GM23248 (cell line): ENCODE measurements around the gene PIP4P1. TPM values are rescaled to one million over a fixed set of nuclear protein-coding genes. Genes with fewer than 3 reads are reported as not detected.

Experiments
- DNase-seq: peaks from one replicate; pipeline ENCODE4 v3.0.0-alpha.2; 2015
- H2AFZ ChIP-seq: fragments of 200-600 bp; sonication (generic); 2 replicates; pipeline ENCODE4 v1.6.1; 2016; ENCODE audit warnings: antibody characterized with exemption
- H3F3A ChIP-seq: fragments of 200-600 bp; sonication (generic); 2 replicates; pipeline ENCODE4 v1.6.1; 2016; ENCODE audit warnings: mild to moderate bottlenecking, antibody characterized with exemption, mixed run types; ENCODE audit not compliant: insufficient read depth
- H3K27ac ChIP-seq: fragments of 200-600 bp; sonication (generic); 2 replicates; pipeline ENCODE4 v1.5.1; 2016; ENCODE audit warnings: mild to moderate bottlenecking
- H3K27me3 ChIP-seq: fragments of 200-600 bp; sonication (generic); replicated peaks from 2 replicates; pipeline ENCODE4 v1.6.1; 2016; ENCODE audit warnings: mild to moderate bottlenecking; ENCODE audit not compliant: insufficient read depth
- H3K36me3 ChIP-seq: fragments of 200-600 bp; sonication (generic); 2 replicates; pipeline ENCODE4 v1.6.1; 2016; ENCODE audit warnings: low read depth, mild to moderate bottlenecking
- H3K4me1 ChIP-seq: fragments of 200-600 bp; sonication (generic); 2 replicates; pipeline ENCODE4 v1.6.1; 2016; ENCODE audit warnings: mild to moderate bottlenecking; ENCODE audit not compliant: insufficient read depth
- H3K4me2 ChIP-seq: fragments of 200-600 bp; sonication (generic); one replicate; pipeline ENCODE4 v1.6.1; 2016; ENCODE audit warnings: mild to moderate bottlenecking; ENCODE audit not compliant: unreplicated experiment
- H3K4me3 ChIP-seq: fragments of 200-600 bp; sonication (generic); 2 replicates; pipeline ENCODE4 v1.5.1; 2016; ENCODE audit warnings: mild to moderate bottlenecking
- H3K79me2 ChIP-seq: fragments of 200-600 bp; sonication (generic); 2 replicates; pipeline ENCODE4 v1.6.1; 2016; ENCODE audit warnings: mild to moderate bottlenecking; ENCODE audit not compliant: insufficient read depth
- H3K9ac ChIP-seq: fragments of 200-600 bp; sonication (generic); 2 replicates; pipeline ENCODE4 v1.6.1; 2016; ENCODE audit warnings: mild to moderate bottlenecking
- H3K9me2 ChIP-seq: fragments of 200-600 bp; sonication (generic); 2 replicates; pipeline ENCODE4 v1.6.1; 2016; ENCODE audit warnings: mixed run types, mild to moderate bottlenecking, moderate library complexity; ENCODE audit not compliant: insufficient read depth
- H3K9me3 ChIP-seq: fragments of 200-600 bp; sonication (generic); one replicate; pipeline ENCODE4 v1.6.1; 2017; ENCODE audit warnings: low read depth
- H4K20me1 ChIP-seq: fragments of 200-600 bp; sonication (generic); 2 replicates; pipeline ENCODE4 v1.6.0; 2016; ENCODE audit not compliant: insufficient read depth
- EZH2 ChIP-seq: fragments of 200-600 bp; sonication (generic); IDR thresholded peaks from 2 replicates; pipeline ENCODE4 v1.6.1; 2018; ENCODE audit warnings: antibody characterized with exemption, mild to moderate bottlenecking; ENCODE audit not compliant: insufficient read depth, poor library complexity, severe bottlenecking
- EZH2phosphoT487 ChIP-seq: fragments of 200-600 bp; sonication (generic); IDR thresholded peaks from 2 replicates; pipeline ENCODE4 v1.6.1; 2018; ENCODE audit warnings: antibody characterized with exemption, moderate library complexity, mild to moderate bottlenecking, low read depth; ENCODE audit not compliant: insufficient read depth
- WGBS, 2 experiments: methylation state at CpG; one replicate each; pipeline ENCODE4 v1.1.6; 2015 to 2017; ENCODE audit warnings: low lambda C conversion rate in 2 of 2, low coverage in 1 of 2; ENCODE audit errors: missing lambda C conversion rate in 2 of 2; 5-methylcytosine and 5-hydroxymethylcytosine counted together
- in situ Hi-C: fragments of 300-500 bp; cut with MboI; formaldehyde crosslinking; loops from 2 replicates; pipeline ENCODE4 v1.15.0; 2020
- polyA plus RNA-seq: library from polyadenylated mRNA; unstranded; fragments of >200 nt; fragmentation: Nextera tagmentation; extraction: Ambion mirVana; gene quantifications from 2 replicates; pipeline ENCODE4 v1.2.1, GENCODE V29; 2016
- total RNA-seq: library from RNA; depleted of rRNA; stranded (reverse); fragments of >200 nt; shearing (Covaris generic); gene quantifications from 2 replicates; pipeline ENCODE4 v1.2.3, GENCODE V29; 2014

Gene PIP4P1
- total and polyA plus RNA-seq, 2 experiments from 2014 or later = 18.6 to 21.6 TPM

DNA sequence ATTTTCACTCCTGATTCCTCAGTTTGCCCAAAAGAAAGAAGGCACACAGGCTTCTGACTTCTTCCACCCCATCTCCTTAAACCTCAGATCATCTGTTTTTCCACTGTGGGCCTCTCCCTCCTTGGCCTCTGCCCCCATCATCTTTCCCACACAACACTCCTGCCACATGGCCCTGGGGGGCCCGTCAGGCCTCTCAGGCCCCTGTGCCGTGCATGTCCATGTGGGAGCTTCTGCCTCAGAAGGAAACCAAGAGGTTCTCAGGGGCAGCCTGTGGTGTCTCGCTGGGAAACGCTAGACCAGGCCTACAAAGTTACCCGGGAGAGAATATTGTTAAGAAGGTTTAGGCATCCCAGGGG is 33.2 kb downstream of the PIP4P1 start:
- 73 to 79% methylated on average over 5 of the region's 5 CpGs for WGBS, 2 experiments
- Histone ChIP-seq H3K27me3 (no peaks in the 10 kb centered on the region), H3K9ac (no peak overlapping the region), H3K9me3 (no peaks in the 10 kb centered on the region), H2AFZ (peak overlapping the region; percentile 78; the same call in 1 of the 2 replicates), H3K36me3 (no peaks in the 10 kb centered on the region), H3F3A (no peaks in the 10 kb centered on the region), H3K4me2 (no peak overlapping the region), H3K4me1 (no peaks in the 10 kb centered on the region), H3K79me2 (no peaks in the 10 kb centered on the region), H3K9me2 (no peaks in the 10 kb centered on the region), H3K4me3 (no peak overlapping the region), H3K27ac (no peak overlapping the region), H4K20me1 (no peaks in the 10 kb centered on the region)
- no peak for DNase-seq
- in situ Hi-C loops = no loop called here
- TF ChIP-seq EZH2phosphoT487 (no peak), EZH2 (no peak)

DNA sequence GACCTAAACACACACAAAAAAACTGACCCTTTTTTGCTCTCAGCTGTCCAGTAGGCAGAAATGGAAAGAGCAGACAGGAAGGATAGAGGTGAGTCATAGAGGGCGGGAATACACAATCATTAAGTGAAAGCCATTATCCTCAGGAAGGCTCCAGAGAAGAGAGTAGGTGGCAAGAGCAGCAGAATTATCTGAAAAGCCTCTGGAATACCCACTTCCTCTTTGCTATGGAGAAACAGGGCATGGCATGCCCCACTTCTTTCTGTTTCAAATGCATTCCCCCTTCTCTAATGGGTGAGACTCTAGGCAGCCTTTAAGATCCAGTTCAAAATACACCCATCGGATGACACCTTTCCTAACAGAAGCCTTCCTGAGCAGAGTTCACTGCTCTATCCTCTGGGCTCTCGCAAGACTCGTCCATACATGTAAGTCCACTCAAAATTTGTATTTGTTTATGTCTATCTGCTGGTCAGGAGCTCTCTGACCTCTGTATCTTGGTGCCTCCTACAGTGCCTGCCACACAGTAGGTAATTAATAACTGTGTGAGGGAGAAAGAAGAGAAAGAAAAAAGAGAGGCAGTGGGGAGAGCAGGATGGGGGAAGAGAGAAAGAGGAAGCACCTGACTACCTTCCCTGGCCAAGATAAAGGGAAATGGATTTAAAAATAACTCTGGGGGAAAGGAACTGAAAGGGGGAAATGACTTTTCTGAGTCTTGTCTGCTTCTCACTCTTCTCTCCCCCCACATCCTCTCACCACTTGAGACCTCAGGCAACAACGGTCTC is 33.8 kb downstream of the PIP4P1 start:
- Histone ChIP-seq H3K4me2 (peak overlapping the region; percentile 33), H3K9me2 (no peaks in the 10 kb centered on the region), H3K27me3 (no peaks in the 10 kb centered on the region), H3K9ac (no peak overlapping the region), H3K27ac (no peak overlapping the region), H3F3A (no peaks in the 10 kb centered on the region), H3K4me3 (no peak overlapping the region), H4K20me1 (no peaks in the 10 kb centered on the region), H3K36me3 (no peaks in the 10 kb centered on the region), H3K9me3 (no peaks in the 10 kb centered on the region), H3K79me2 (no peaks in the 10 kb centered on the region), H3K4me1 (no peaks in the 10 kb centered on the region), H2AFZ (peak overlapping the region; percentile 78)
- peak; percentile 83 for DNase-seq
- TF ChIP-seq EZH2 = no peak
- WGBS, 2 experiments = 58 to 61% methylated on average over 5 of the region's 5 CpGs
- in situ Hi-C loops = no loop called here

DNA sequence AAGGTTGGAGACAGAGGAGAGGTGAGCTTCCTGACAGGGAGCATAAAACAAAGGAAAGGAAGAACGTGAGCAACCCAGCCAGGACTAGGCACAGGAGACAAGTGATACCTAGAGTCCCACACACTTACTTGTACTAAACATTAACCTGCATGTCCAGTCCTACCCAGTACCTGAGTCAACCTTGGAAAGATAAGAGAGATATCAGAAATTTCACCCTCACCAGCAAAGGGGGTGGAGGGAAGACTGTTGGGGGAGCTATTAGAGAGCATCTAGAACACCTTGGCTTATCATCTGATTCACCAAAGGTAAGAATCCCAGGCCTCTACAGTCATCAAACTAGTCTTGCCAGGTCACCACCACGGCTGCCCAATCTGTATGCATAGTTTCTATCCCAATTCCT is 36.4 kb downstream of the PIP4P1 start:
- in situ Hi-C loops = no loop called here
- Histone ChIP-seq H3K4me1 (no peaks in the 10 kb centered on the region), H3K9ac (no peak overlapping the region), H3K9me3 (no peaks in the 10 kb centered on the region), H3K4me3 (no peak overlapping the region), H3K9me2 (no peaks in the 10 kb centered on the region), H3F3A (no peaks in the 10 kb centered on the region), H3K36me3 (no peaks in the 10 kb centered on the region), H3K27ac (no peak overlapping the region), H3K4me2 (no peak overlapping the region), H3K27me3 (no peaks in the 10 kb centered on the region), H2AFZ (no peak overlapping the region), H4K20me1 (no peaks in the 10 kb centered on the region), H3K79me2 (no peaks in the 10 kb centered on the region)
- no peak for DNase-seq
- TF ChIP-seq EZH2 = no peak
- TF ChIP-seq EZH2phosphoT487 = no peak
- WGBS, 2 experiments = 41 to 51% methylated on average over 2 of the region's 2 CpGs

DNA sequence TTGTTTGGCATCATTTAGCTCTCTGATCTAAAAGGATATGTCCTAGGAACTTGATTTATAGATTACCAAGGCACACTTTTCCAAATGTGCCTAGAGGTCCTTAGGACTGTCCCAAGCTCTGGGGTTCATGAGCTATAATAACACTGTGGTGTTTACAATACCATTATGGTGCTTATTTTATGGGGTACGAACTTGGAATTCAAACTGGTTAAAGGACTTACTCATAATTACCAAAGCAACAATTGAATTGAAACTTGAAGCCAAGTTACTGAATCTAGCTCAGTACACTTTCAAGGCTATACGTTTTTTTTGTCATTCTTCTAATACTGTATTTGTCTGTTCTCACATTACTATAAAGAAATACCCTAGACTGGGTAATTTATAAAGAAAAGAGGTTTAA is 38.3 kb downstream of the PIP4P1 start:
- no peak overlapping the region for H2AFZ ChIP-seq
- in situ Hi-C loops = no loop called here
- no peaks in the 10 kb centered on the region for H3F3A ChIP-seq
- H3K4me3 ChIP-seq = no peak overlapping the region
- H3K4me2 ChIP-seq = no peak overlapping the region
- H3K79me2 ChIP-seq = no peaks in the 10 kb centered on the region
- H3K9ac ChIP-seq = no peak overlapping the region
- H3K9me2 ChIP-seq = no peaks in the 10 kb centered on the region
- no peaks in the 10 kb centered on the region for H3K27me3 ChIP-seq
- no peak overlapping the region for H3K27ac ChIP-seq
- no peaks in the 10 kb centered on the region for H3K36me3 ChIP-seq
- no peaks in the 10 kb centered on the region for H4K20me1 ChIP-seq
- H3K9me3 ChIP-seq = no peaks in the 10 kb centered on the region
- no peak for TF ChIP-seq EZH2
- no peak for TF ChIP-seq EZH2phosphoT487
- no peaks in the 10 kb centered on the region for H3K4me1 ChIP-seq
- 26 to 31% methylated on average over 2 of the region's 2 CpGs for WGBS, 2 experiments
- no peak for DNase-seq
